HepG2 (cell line): ENCODE results near the gene SRCIN1. TPM values are rescaled to one million over a fixed set of nuclear protein-coding genes. Genes with fewer than 3 reads are reported as not detected.

Source experiments
- ARID2 ChIP-seq: sonication (generic); formaldehyde crosslinking; IDR thresholded peaks from 2 replicates; pipeline ENCODE4 v1.8.1; 2022; ENCODE audit warnings: mild to moderate bottlenecking, missing genetic modification reagents, borderline replicate concordance
- BRD4 ChIP-seq: sonication (generic); formaldehyde crosslinking; IDR thresholded peaks from 2 replicates; pipeline ENCODE4 v1.4.0; 2020; ENCODE audit warnings: missing genetic modification reagents
- CBFB ChIP-seq: sonication (generic); formaldehyde crosslinking; IDR thresholded peaks from 2 replicates; pipeline ENCODE4 v1.4.0; 2020; ENCODE audit warnings: missing genetic modification reagents
- FOXA1 ChIP-seq, 2 experiments: fragments of 450-650 bp in 1 of 2; sonication (generic) in 1 of 2; formaldehyde crosslinking in 1 of 2; IDR thresholded peaks; 2 replicates each; pipeline versions ENCODE4 v1.4.0 to v1.6.1; 2016 to 2020; ENCODE audit warnings: missing genetic modification reagents in 1 of 2
- GRHL1 ChIP-seq: sonication (generic); formaldehyde crosslinking; conservative IDR thresholded peaks from 2 replicates; pipeline ENCODE4 v1.8.0; 2022; ENCODE audit warnings: missing genetic modification reagents
- JARID2 ChIP-seq: sonication (generic); formaldehyde crosslinking; IDR thresholded peaks from 2 replicates; pipeline ENCODE4 v1.8.1; 2023; ENCODE audit warnings: missing genetic modification reagents, inconsistent platforms; ENCODE audit not compliant: insufficient replicate concordance
- KLF11 ChIP-seq: IDR thresholded peaks from 2 replicates; pipeline ENCODE4 v1.6.1; 2016; ENCODE audit warnings: missing compliant biosample characterization
- MTA1 ChIP-seq: sonication (generic); formaldehyde crosslinking; IDR thresholded peaks from 2 replicates; pipeline ENCODE4 v1.4.0; 2020; ENCODE audit warnings: missing genetic modification reagents, mild to moderate bottlenecking, borderline replicate concordance
- NAIF1 ChIP-seq: sonication (generic); formaldehyde crosslinking; IDR thresholded peaks from 2 replicates; pipeline ENCODE4 v1.5.0; 2020; ENCODE audit warnings: mild to moderate bottlenecking, missing genetic modification reagents, borderline replicate concordance
- NPAS2 ChIP-seq: sonication (generic); formaldehyde crosslinking; IDR thresholded peaks from 2 replicates; pipeline ENCODE4 v1.8.0; 2022; ENCODE audit warnings: mild to moderate bottlenecking, missing genetic modification reagents, borderline replicate concordance
- PRMT3 ChIP-seq: sonication (generic); formaldehyde crosslinking; IDR thresholded peaks from 2 replicates; pipeline ENCODE4 v1.8.1; 2022; ENCODE audit warnings: low read depth, mild to moderate bottlenecking, moderate library complexity, missing genetic modification reagents, borderline replicate concordance
- RFXAP ChIP-seq: sonication (generic); formaldehyde crosslinking; IDR thresholded peaks from 2 replicates; pipeline ENCODE4 v1.4.0; 2020; ENCODE audit warnings: missing genetic modification reagents, borderline replicate concordance
- SP2 ChIP-seq: sonication (generic); formaldehyde crosslinking; IDR thresholded peaks from 2 replicates; pipeline ENCODE4 v1.5.1; 2020; ENCODE audit warnings: mild to moderate bottlenecking, missing genetic modification reagents
- TEAD3 ChIP-seq: optimal IDR thresholded peaks from 2 replicates; pipeline ENCODE3; 2016; ENCODE audit warnings: borderline replicate concordance
- TMF1 ChIP-seq: sonication (generic); formaldehyde crosslinking; IDR thresholded peaks from 2 replicates; pipeline ENCODE4 v1.8.1; 2022; ENCODE audit warnings: low read depth, missing genetic modification reagents
- TOE1 ChIP-seq: sonication (generic); formaldehyde crosslinking; IDR thresholded peaks from 2 replicates; pipeline ENCODE4 v1.4.0; 2020; ENCODE audit warnings: mild to moderate bottlenecking, missing genetic modification reagents
- TOPORS ChIP-seq: sonication (generic); formaldehyde crosslinking; IDR thresholded peaks from 2 replicates; pipeline ENCODE4 v1.8.0; 2023; ENCODE audit warnings: mild to moderate bottlenecking, missing genetic modification reagents
- ZBTB49 ChIP-seq: sonication (generic); formaldehyde crosslinking; IDR thresholded peaks from 2 replicates; pipeline ENCODE4 v1.4.0; 2020; ENCODE audit warnings: missing genetic modification reagents, borderline replicate concordance
- ZFYVE20 ChIP-seq: sonication (generic); formaldehyde crosslinking; IDR thresholded peaks from 2 replicates; pipeline ENCODE4 v1.8.0; 2023; ENCODE audit warnings: low read depth, mild to moderate bottlenecking, moderate library complexity, missing genetic modification reagents, borderline replicate concordance
- ZNF510 ChIP-seq: sonication (generic); formaldehyde crosslinking; IDR thresholded peaks from 2 replicates; pipeline ENCODE4 v1.4.0; 2020; ENCODE audit warnings: low read depth, mild to moderate bottlenecking, missing genetic modification reagents
- ZNF580 ChIP-seq: IDR thresholded peaks from 2 replicates; pipeline ENCODE4 v1.6.1; 2016; ENCODE audit warnings: low read depth, borderline replicate concordance
- ZNF770 ChIP-seq: sonication (generic); formaldehyde crosslinking; IDR thresholded peaks from 2 replicates; pipeline ENCODE4 v1.5.0; 2020; ENCODE audit warnings: mild to moderate bottlenecking, missing genetic modification reagents
- ZNF788 ChIP-seq: sonication (generic); formaldehyde crosslinking; IDR thresholded peaks from 2 replicates; pipeline ENCODE4 v1.5.0; 2020; ENCODE audit warnings: mild to moderate bottlenecking, missing genetic modification reagents, borderline replicate concordance
- ZNF891 ChIP-seq: sonication (generic); formaldehyde crosslinking; IDR thresholded peaks from 2 replicates; pipeline ENCODE4 v1.5.0; 2020; ENCODE audit warnings: mild to moderate bottlenecking, missing genetic modification reagents
- polyA plus RNA-seq, 8 experiments: library from polyadenylated mRNA; depleted of rRNA in 3 of 8; stranded (reverse) in 7 of 8; unstranded in 1 of 8; fragments of >200 nt; fragmentation: Illumina TruSeq in 4 of 8; extraction: Trizol in 4 of 8; gene quantifications; 2 replicates each; pipeline versions ENCODE4 v1.2.1 to v1.2.3, GENCODE V29; 2011 to 2016; ENCODE audit warnings: low read depth in 4 of 8, missing spikeins in 1 of 8, mixed read lengths in 1 of 8; ENCODE audit not compliant: insufficient read depth in 1 of 8
- total RNA-seq, 5 experiments: library from RNA; depleted of rRNA; stranded (reverse); fragments of >200 nt; fragmentation: Illumina TruSeq; extraction: Trizol; gene quantifications; 2 replicates each; pipeline ENCODE4 v1.2.3, GENCODE V29; 2016; ENCODE audit warnings: low read depth in 1 of 5

SRCIN1 gene
- total and polyA plus RNA-seq, 2 of the 13 experiments (the other 11 are each of a cell fraction or from before 2014, with no cell fraction given): 1.2 to 9.6 TPM

- TF ChIP-seq ZBTB49 (CRISPR knock-in tag): no peak
- TF ChIP-seq PRMT3 (CRISPR knock-in tag): no peak
- TF ChIP-seq ZNF891 (CRISPR knock-in tag): no peak
- no peak for TF ChIP-seq KLF11 (CRISPR knock-in tag)
- no peak for TF ChIP-seq BRD4 (CRISPR knock-in tag)
- no peak for TF ChIP-seq SP2 (CRISPR knock-in tag)
- TF ChIP-seq JARID2 (CRISPR knock-in tag): no peak
- peak; percentile 8 for TF ChIP-seq TEAD3 (CRISPR knock-in tag)
- TF ChIP-seq MTA1 (CRISPR knock-in tag): no peak
- no peak; the same call in 1 of the 2 replicates for TF ChIP-seq CBFB (CRISPR knock-in tag)
- no peak for TF ChIP-seq GRHL1
- no peak for TF ChIP-seq TOE1 (CRISPR knock-in tag)
- no peak for TF ChIP-seq ZNF510 (CRISPR knock-in tag)
- TF ChIP-seq FOXA1 (IDR thresholded peaks at IDR 0.05): no peak
- TF ChIP-seq FOXA1 (CRISPR knock-in tag; IDR thresholded peaks at IDR 0.05): no peak
- TF ChIP-seq NAIF1 (CRISPR knock-in tag): no peak
- no peak for TF ChIP-seq ZNF580
- no peak for TF ChIP-seq RFXAP (CRISPR knock-in tag)
- TF ChIP-seq ARID2: no peak
- TF ChIP-seq ZNF788 (CRISPR knock-in tag): no peak
- no peak for TF ChIP-seq TOPORS (CRISPR knock-in tag)
- no peak for TF ChIP-seq ZNF770 (CRISPR knock-in tag)
- no peak for TF ChIP-seq ZFYVE20
- TF ChIP-seq NPAS2 (CRISPR knock-in tag): no peak
- TF ChIP-seq TMF1 (CRISPR knock-in tag): no peak
Measured at GRCh38 chr17:38590988-38591758, 14.6 kb downstream of the SRCIN1 start (continued).
